Liver (tissue), 9 donors: ENCODE results near the gene SYT2. TPM values are rescaled to one million over a fixed set of nuclear protein-coding genes. Genes with fewer than 3 reads are reported as not detected.

Experiments
- DNase-seq: peaks from one replicate; pipeline ENCODE4 v3.0.0-alpha.2; 2017; ENCODE audit warnings: low spot score
- H3K27ac ChIP-seq, 2 donors: one replicate each; pipeline ENCODE4 v1.7.0; 2013; ENCODE audit warnings: inconsistent platforms in 2 of 2, low read length in 2 of 2, control low read depth in 1 of 2, low read depth in 1 of 2, mild to moderate bottlenecking in 1 of 2
- H3K27me3 ChIP-seq, 4 donors: one replicate each; pipeline versions ENCODE4 v1.6.1 to v1.7.0; 2013; ENCODE audit warnings: low read length in 3 of 4, inconsistent platforms in 1 of 4, mild to moderate bottlenecking in 1 of 4, moderate library complexity in 1 of 4; ENCODE audit not compliant: control insufficient read depth in 4 of 4, insufficient read depth in 4 of 4
- H3K36me3 ChIP-seq, 4 donors: one replicate each; pipeline versions ENCODE4 v1.6.1 to v1.7.0; 2013; ENCODE audit warnings: low read length in 3 of 4, mild to moderate bottlenecking in 3 of 4, low read depth in 1 of 4, moderate library complexity in 1 of 4; ENCODE audit not compliant: control insufficient read depth in 4 of 4, insufficient read depth in 3 of 4
- H3K4me1 ChIP-seq, 4 donors: one replicate each; pipeline versions ENCODE4 v1.6.1 to v1.7.0; 2013; ENCODE audit warnings: low read length in 3 of 4, mild to moderate bottlenecking in 3 of 4, moderate library complexity in 1 of 4; ENCODE audit not compliant: control insufficient read depth in 4 of 4, insufficient read depth in 4 of 4
- H3K4me3 ChIP-seq, 3 donors: one replicate each; pipeline versions ENCODE4 v1.6.1 to v1.7.0; 2013; ENCODE audit warnings: low read length in 3 of 3, control low read depth in 1 of 3, low read depth in 1 of 3, mild to moderate bottlenecking in 1 of 3
- H3K9ac ChIP-seq, 2 donors: one replicate each; pipeline ENCODE4 v1.7.0; 2013; ENCODE audit warnings: low read length in 2 of 2, mild to moderate bottlenecking in 2 of 2, moderate library complexity in 2 of 2, control low read depth in 1 of 2, low read depth in 1 of 2
- H3K9me3 ChIP-seq, 4 donors: one replicate each; pipeline versions ENCODE4 v1.6.1 to v1.7.0; 2013; ENCODE audit warnings: low read length in 3 of 4; ENCODE audit not compliant: control insufficient read depth in 4 of 4
- CTCF ChIP-seq: fragments of 150-350 bp; IDR thresholded peaks from 2 replicates; pipeline ENCODE4 v1.5.1; 2017; ENCODE audit warnings: improper control_type of control experiment, low read depth, low read length; ENCODE audit not compliant: missing input control
- EGR1 ChIP-seq, 2 donors: IDR thresholded peaks; 2 replicates each; pipeline ENCODE4 v1.6.1; 2016 to 2018; ENCODE audit warnings: antibody characterized with exemption in 2 of 2, low read depth in 2 of 2
- FOXA1 ChIP-seq: IDR thresholded peaks from 2 replicates; pipeline ENCODE4 v1.6.1; 2016; ENCODE audit warnings: antibody characterized with exemption
- FOXA2 ChIP-seq: IDR thresholded peaks from 2 replicates; pipeline ENCODE4 v1.6.1; 2016; ENCODE audit warnings: antibody characterized with exemption
- GABPA ChIP-seq, 2 donors: IDR thresholded peaks in 1 of 2; conservative IDR thresholded peaks in 1 of 2; 2 replicates each; pipeline ENCODE4 v1.6.1; 2016; ENCODE audit warnings: antibody characterized with exemption in 2 of 2, mild to moderate bottlenecking in 1 of 2, moderate library complexity in 1 of 2
- HNF4A ChIP-seq, 2 donors: conservative IDR thresholded peaks; 2 replicates each; pipeline ENCODE4 v1.6.1; 2016; ENCODE audit warnings: antibody characterized with exemption in 2 of 2, mild to moderate bottlenecking in 2 of 2
- HNF4G ChIP-seq: IDR thresholded peaks from 2 replicates; pipeline ENCODE4 v1.6.1; 2016; ENCODE audit warnings: antibody characterized with exemption
- JUND ChIP-seq, 2 donors: IDR thresholded peaks; 2 replicates each; pipeline ENCODE4 v1.6.1; 2016; ENCODE audit warnings: antibody characterized with exemption in 2 of 2
- MAX ChIP-seq: IDR thresholded peaks from 2 replicates; pipeline ENCODE4 v1.6.1; 2016; ENCODE audit warnings: antibody characterized with exemption
- NR2F2 ChIP-seq: IDR thresholded peaks from 2 replicates; pipeline ENCODE4 v1.6.1; 2016; ENCODE audit warnings: antibody characterized with exemption
- RAD21 ChIP-seq, 2 donors: IDR thresholded peaks; 2 replicates each; pipeline ENCODE4 v1.6.1; 2016; ENCODE audit warnings: antibody characterized with exemption in 2 of 2, mild to moderate bottlenecking in 2 of 2
- REST ChIP-seq: IDR thresholded peaks from 2 replicates; pipeline ENCODE4 v1.6.1; 2016; ENCODE audit warnings: antibody characterized with exemption, mild to moderate bottlenecking
- RXRA ChIP-seq, 2 donors: IDR thresholded peaks; 2 replicates each; pipeline ENCODE4 v1.6.1; 2017 to 2018; ENCODE audit warnings: antibody characterized with exemption in 2 of 2, mild to moderate bottlenecking in 1 of 2
- SP1 ChIP-seq: IDR thresholded peaks from 2 replicates; pipeline ENCODE4 v1.6.1; 2018; ENCODE audit warnings: antibody characterized with exemption, mild to moderate bottlenecking
- TAF1 ChIP-seq: conservative IDR thresholded peaks from 2 replicates; pipeline ENCODE4 v1.6.1; 2016; ENCODE audit warnings: antibody characterized with exemption, mild to moderate bottlenecking
- YY1 ChIP-seq: IDR thresholded peaks from 2 replicates; pipeline ENCODE4 v1.6.1; 2016; ENCODE audit warnings: antibody characterized with exemption, mild to moderate bottlenecking
- WGBS: extraction: QIAGEN DNeasy Blood & Tissue Kit; methylation state at CpG from one replicate; pipeline ENCODE4 v1.1.7; 2013; 5-methylcytosine and 5-hydroxymethylcytosine counted together
- polyA plus RNA-seq, 2 donors: library from polyadenylated mRNA; stranded (reverse) in 1 of 2; unstranded in 1 of 2; fragments of 200-250 nt in 1 of 2; fragments of >200 nt in 1 of 2; fragmentation: Nextera tagmentation in 1 of 2; extraction: Ambion mirVana in 1 of 2; gene quantifications; one replicate each; pipeline versions ENCODE4 v1.2.1 to v1.2.3, GENCODE V29; 2013 to 2015
- total RNA-seq, 2 donors: library from RNA; depleted of rRNA; stranded (reverse); fragments of >200 nt; gene quantifications; one replicate each; pipeline ENCODE4 v1.2.3, GENCODE V29; 2014
- TF ChIP-seq, protein P1 (sequence below): IDR thresholded peaks from 2 replicates; pipeline ENCODE4 v1.6.1; 2016; ENCODE audit warnings: antibody characterized with exemption
- donor health status: healthy.
- donor health status: healthy.
- donor health status: healthy.
- donor health status: healthy.
- donor health status: healthy.

SYT2 gene
- total and polyA plus RNA-seq, 4 donors = under 0.01 to 0.07 TPM; not detected in 2

GRCh38 chr1:202628646-202629215 lies 81.5 kb downstream of the SYT2 start:
- Histone ChIP-seq H3K36me3 (no peaks in the 10 kb centered on the region), H3K27ac (no peak overlapping the region), H3K9me3 (no peaks in the 10 kb centered on the region), H3K9ac (no peak overlapping the region), H3K27me3 (peaks cover 0 to 4% (median 0%) of the 10 kb centered on the region in 4 donors), H3K4me1 (peaks cover 0 to 8% (median 0%) of the 10 kb centered on the region in 4 donors), H3K4me3 (no peak overlapping the region)
- TF ChIP-seq HNF4A (conservative IDR thresholded peaks at IDR 0.05) (no peak), JUND (IDR thresholded peaks at IDR 0.05) (no peak), SP1 (no peak), REST (no peak), FOXA1 (no peak), YY1 (no peak), RXRA (IDR thresholded peaks at IDR 0.05) (no peak), NR2F2 (no peak), RAD21 (IDR thresholded peaks at IDR 0.05) (no peak), EGR1 (IDR thresholded peaks at IDR 0.05; ENCODE audit: low read depth in 2 of 2) (no peak), TAF1 (no peak), CTCF (no peak), GABPA (IDR thresholded peaks at IDR 0.05 in 1 of 2, conservative IDR thresholded peaks at IDR 0.05 in 1 of 2) (no peak), FOXA2 (no peak), HNF4G (no peak), MAX (no peak)
- TF ChIP-seq, protein P1, sequence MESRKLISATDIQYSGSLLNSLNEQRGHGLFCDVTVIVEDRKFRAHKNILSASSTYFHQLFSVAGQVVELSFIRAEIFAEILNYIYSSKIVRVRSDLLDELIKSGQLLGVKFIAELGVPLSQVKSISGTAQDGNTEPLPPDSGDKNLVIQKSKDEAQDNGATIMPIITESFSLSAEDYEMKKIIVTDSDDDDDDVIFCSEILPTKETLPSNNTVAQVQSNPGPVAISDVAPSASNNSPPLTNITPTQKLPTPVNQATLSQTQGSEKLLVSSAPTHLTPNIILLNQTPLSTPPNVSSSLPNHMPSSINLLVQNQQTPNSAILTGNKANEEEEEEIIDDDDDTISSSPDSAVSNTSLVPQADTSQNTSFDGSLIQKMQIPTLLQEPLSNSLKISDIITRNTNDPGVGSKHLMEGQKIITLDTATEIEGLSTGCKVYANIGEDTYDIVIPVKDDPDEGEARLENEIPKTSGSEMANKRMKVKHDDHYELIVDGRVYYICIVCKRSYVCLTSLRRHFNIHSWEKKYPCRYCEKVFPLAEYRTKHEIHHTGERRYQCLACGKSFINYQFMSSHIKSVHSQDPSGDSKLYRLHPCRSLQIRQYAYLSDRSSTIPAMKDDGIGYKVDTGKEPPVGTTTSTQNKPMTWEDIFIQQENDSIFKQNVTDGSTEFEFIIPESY = no peak
- no peak for DNase-seq
- WGBS = 86% methylated on average over 7 of the region's 7 CpGs
